HEK293T (cell line): ENCODE data around the gene DPH2.

Source experiments
- CTCF ChIA-PET: fragments of 350-600 bp; formaldehyde crosslinking; extraction: SDS; loops from one replicate; lab custom pipeline; 2021; ENCODE audit warnings: antibody characterized with exemption, inconsistent platforms; lab: Yijun Ruan, JAX
- POLR2A ChIA-PET: fragments of 350-600 bp; formaldehyde crosslinking; extraction: SDS; loops from one replicate; lab custom pipeline; 2020; ENCODE audit warnings: antibody characterized with exemption, inconsistent platforms; lab: Yijun Ruan, JAX
- DNase-seq: peaks from one replicate; pipeline ENCODE4 v3.0.0; 2012; ENCODE audit warnings: mixed read lengths; ENCODE audit errors: extremely low spot score
- ARNT ChIP-seq: fragments of 450-650 bp; IDR thresholded peaks from 2 replicates; pipeline ENCODE4 v1.6.1; 2017; ENCODE audit warnings: mild to moderate bottlenecking
- BHLHE40 ChIP-seq: fragments of 450-650 bp; IDR thresholded peaks from 2 replicates; pipeline ENCODE4 v1.6.1; 2016; ENCODE audit warnings: mild to moderate bottlenecking, moderate library complexity, borderline replicate concordance
- CTBP1 ChIP-seq: fragments of 450-650 bp; IDR thresholded peaks from 2 replicates; pipeline ENCODE4 v1.6.1; 2016; ENCODE audit warnings: borderline replicate concordance
- ELF4 ChIP-seq: fragments of 450-650 bp; IDR thresholded peaks from 2 replicates; pipeline ENCODE4 v1.6.1; 2017; ENCODE audit warnings: antibody characterized with exemption
- FOXA1 ChIP-seq: fragments of 450-650 bp; IDR thresholded peaks from 2 replicates; pipeline ENCODE4 v1.6.1; 2016; ENCODE audit warnings: mild to moderate bottlenecking
- FOXK2 ChIP-seq: fragments of 450-650 bp; IDR thresholded peaks from 2 replicates; pipeline ENCODE4 v1.6.1; 2016; ENCODE audit warnings: mild to moderate bottlenecking
- FOXM1 ChIP-seq: fragments of 450-650 bp; IDR thresholded peaks from 2 replicates; pipeline ENCODE4 v1.6.1; 2017; ENCODE audit warnings: mild to moderate bottlenecking, borderline replicate concordance
- HDGF ChIP-seq: fragments of 450-650 bp; IDR thresholded peaks from 2 replicates; pipeline ENCODE4 v1.6.1; 2017; ENCODE audit warnings: antibody characterized with exemption, borderline replicate concordance
- L3MBTL2 ChIP-seq: fragments of 450-650 bp; conservative IDR thresholded peaks from 2 replicates; pipeline ENCODE4 v1.6.1; 2016; ENCODE audit warnings: mild to moderate bottlenecking
- LEF1 ChIP-seq: fragments of 450-650 bp; IDR thresholded peaks from 2 replicates; pipeline ENCODE4 v1.6.1; 2017; ENCODE audit warnings: mild to moderate bottlenecking, borderline replicate concordance
- NFRKB ChIP-seq: fragments of 450-650 bp; IDR thresholded peaks from 2 replicates; pipeline ENCODE4 v1.6.1; 2016; ENCODE audit warnings: mild to moderate bottlenecking, moderate library complexity
- SP1 ChIP-seq: fragments of 450-650 bp; IDR thresholded peaks from 2 replicates; pipeline ENCODE4 v1.6.1; 2017
- SUZ12 ChIP-seq: fragments of 450-650 bp; IDR thresholded peaks from 2 replicates; pipeline ENCODE4 v1.6.1; 2016; ENCODE audit warnings: mild to moderate bottlenecking
- TARDBP ChIP-seq: fragments of 450-650 bp; IDR thresholded peaks from 2 replicates; pipeline ENCODE4 v1.6.1; 2016
- ZNF384 ChIP-seq: fragments of 450-650 bp; IDR thresholded peaks from 2 replicates; pipeline ENCODE4 v1.6.1; 2016
- TF ChIP-seq, protein P1 (sequence below): fragments of 450-650 bp; IDR thresholded peaks from 2 replicates; pipeline ENCODE4 v1.6.1; 2016

Gene DPH2

DNA sequence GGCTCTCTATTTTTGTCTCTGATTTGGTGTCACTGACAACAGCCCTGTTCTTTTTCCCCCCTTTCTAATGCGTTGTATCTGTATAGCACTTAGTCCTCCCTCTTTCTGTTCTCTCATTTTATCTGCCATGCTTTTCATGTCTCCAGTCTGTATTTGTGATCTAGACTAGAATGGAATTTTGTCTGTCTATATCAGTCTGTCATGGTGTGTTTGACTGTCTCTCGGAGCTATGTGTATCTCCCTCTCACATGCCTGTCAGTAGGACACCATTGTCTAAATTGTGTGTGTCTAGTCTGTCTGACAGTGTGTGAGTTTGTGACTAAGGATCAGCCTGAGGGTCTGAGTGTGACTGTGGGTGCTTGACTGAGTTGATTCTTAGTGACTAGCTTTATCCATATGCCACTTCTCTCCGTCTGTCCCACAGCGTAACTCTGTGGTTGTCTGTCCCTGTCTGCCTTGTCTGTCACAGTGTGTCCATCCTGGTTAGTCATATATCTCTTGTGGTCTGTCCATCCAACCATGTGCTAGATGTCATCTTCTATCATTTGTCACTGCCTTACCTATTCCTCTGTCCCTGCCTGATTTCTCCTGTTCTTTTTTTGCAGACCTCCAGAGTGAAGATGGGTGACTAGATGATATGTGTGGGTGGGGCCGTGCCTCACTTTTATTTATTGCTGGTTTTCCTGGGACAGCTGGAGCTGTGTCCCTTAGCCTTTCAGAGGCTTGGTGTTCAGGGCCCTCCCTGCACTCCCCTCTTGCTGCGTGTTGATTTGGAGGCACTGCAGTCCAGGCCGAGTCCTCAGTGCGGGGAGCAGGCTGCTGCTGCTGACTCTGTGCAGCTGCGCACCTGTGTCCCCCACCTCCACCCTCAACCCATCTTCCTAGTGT, 7.8 kb downstream of the DPH2 start:
- ChIA-PET POLR2A (interaction anchor here (0.9 to 2.2 kb wide), 5 partner anchors 12 to 71 kb away, joined by 3 to 7 read pairs (median 5); partner anchors contain the start of gene IPO13), CTCF (interaction anchor here (0.6 to 1.1 kb wide), 4 partner anchors 15 to 751 kb away, joined by 3 to 4 read pairs (median 3); no protein-coding TSS in a partner anchor)
- DNase-seq, result no peak
- no peak for TF ChIP-seq L3MBTL2
- no peak for TF ChIP-seq ZNF384
- TF ChIP-seq, protein P1, sequence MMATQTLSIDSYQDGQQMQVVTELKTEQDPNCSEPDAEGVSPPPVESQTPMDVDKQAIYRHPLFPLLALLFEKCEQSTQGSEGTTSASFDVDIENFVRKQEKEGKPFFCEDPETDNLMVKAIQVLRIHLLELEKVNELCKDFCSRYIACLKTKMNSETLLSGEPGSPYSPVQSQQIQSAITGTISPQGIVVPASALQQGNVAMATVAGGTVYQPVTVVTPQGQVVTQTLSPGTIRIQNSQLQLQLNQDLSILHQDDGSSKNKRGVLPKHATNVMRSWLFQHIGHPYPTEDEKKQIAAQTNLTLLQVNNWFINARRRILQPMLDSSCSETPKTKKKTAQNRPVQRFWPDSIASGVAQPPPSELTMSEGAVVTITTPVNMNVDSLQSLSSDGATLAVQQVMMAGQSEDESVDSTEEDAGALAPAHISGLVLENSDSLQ, result no peak
- TF ChIP-seq ELF4, result no peak
- TF ChIP-seq ARNT, result no peak
- TF ChIP-seq HDGF, result no peak

DNA sequence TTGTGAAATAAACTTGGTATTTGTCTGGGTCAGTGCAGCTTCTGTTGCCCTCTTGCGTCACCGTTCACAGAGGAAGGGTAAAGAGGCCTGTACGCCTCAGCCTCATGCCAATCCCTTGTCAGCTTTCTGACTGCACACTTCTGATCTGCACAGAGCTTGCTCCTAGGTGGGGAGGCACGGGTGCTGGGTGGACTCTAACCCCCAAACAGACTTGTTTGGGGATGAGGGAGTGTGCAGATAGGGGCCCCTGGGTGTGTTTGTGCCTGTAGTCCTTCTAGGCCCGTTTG, 8.4 kb downstream of the DPH2 start:
- CTCF ChIA-PET, result interaction anchor here (0.6 to 1.1 kb wide), 3 partner anchors 15 to 43 kb away, joined by 3 read pairs; no protein-coding TSS in a partner anchor
- TF ChIP-seq ARNT, result no peak
- TF ChIP-seq CTBP1, result no peak
- no peak for TF ChIP-seq LEF1
- TF ChIP-seq HDGF, result no peak
- TF ChIP-seq FOXA1, result no peak
- no peak for TF ChIP-seq ZNF384
- no peak for TF ChIP-seq SUZ12
- TF ChIP-seq L3MBTL2, result no peak
- POLR2A ChIA-PET, result interaction anchor here (0.9 to 2.2 kb wide), 5 partner anchors 11 to 71 kb away, joined by 3 to 7 read pairs (median 5); partner anchors contain the start of gene IPO13
- DNase-seq, result no peak

DNA sequence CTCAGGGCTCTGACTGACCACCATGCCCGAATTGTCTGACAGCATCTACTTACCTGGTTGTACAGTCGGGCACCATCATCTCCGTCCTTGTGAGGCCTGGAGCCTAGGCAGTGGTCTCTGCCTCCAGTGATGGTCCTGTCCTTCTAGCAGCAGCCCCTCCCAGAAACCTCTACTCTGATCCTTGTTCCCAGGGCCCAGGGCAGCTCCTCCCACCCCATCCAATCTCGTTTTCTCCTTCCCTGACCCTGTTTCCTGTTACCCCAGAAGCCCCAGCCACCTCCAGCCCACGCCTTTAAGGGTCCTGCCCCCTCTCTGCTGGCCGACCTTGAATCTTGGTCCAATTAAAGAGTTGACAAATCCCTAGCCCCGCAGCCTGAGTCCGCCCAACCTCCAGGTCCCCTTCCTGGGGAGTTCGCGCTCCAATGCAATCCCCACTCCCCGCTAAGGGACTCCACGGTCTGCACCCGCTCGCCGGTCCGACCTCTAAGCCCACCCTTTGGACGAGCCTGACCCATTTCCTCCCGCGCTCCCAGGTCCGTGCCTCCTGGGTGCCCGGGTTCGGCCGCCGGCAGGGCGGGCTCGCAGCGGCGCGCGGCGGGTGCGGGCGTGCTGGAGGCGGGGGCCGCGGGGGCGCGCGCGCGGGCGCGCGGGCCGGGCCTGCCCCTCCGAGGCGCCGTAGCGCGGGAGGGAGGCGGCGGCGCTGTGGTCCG, 8.9 kb downstream of the DPH2 start, which contains the start of gene B4GALT2:
Gene B4GALT2, plus strand, starts transcription at position 660 of the 710 bp plus-strand sequence. CDS start 1,951 bp downstream, outside the sequence.
- TF ChIP-seq L3MBTL2 (no peak), NFRKB (no peak), TARDBP (no peak), FOXK2 (no peak), ELF4 (no peak), CTBP1 (no peak), BHLHE40 (no peak), SP1 (no peak), FOXM1 (no peak), SUZ12 (no peak), ARNT (no peak), HDGF (no peak), LEF1 (no peak), FOXA1 (no peak), ZNF384 (no peak)
- TF ChIP-seq, protein P1, result no peak
- ChIA-PET CTCF (no interaction called here), POLR2A (interaction anchor here (0.9 to 2.2 kb wide), 5 partner anchors 11 to 70 kb away, joined by 3 to 7 read pairs (median 5); partner anchors contain the start of gene IPO13)
- peak; percentile 68 for DNase-seq

DNA sequence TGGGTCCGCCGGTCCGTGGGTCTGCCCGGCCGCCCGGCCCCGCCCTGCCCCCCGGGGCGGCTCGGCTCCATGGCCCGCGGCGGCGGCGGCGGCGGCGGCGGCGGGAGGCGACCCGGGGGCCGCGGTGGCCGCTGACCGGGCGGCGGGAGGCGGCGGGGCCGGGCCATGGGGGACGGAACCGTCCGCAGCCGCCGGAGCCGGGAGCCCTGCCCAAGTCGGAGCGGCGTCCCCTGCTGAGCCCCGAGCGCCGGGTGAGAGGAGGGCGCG, 9.4 kb downstream of the DPH2 start:
- ChIA-PET POLR2A (no interaction called here), CTCF (no interaction called here)
- no peak for TF ChIP-seq HDGF
- TF ChIP-seq CTBP1, result no peak
- TF ChIP-seq FOXA1, result no peak
- no peak for TF ChIP-seq ARNT
- TF ChIP-seq LEF1, result no peak
- TF ChIP-seq SUZ12, result no peak
- no peak for TF ChIP-seq BHLHE40
- no peak for TF ChIP-seq ELF4
- TF ChIP-seq ZNF384, result no peak
- no peak for TF ChIP-seq SP1
- no peak for TF ChIP-seq L3MBTL2
- no peak for TF ChIP-seq FOXK2
- TF ChIP-seq, protein P1, result no peak
- TF ChIP-seq TARDBP, result no peak
- no peak for TF ChIP-seq FOXM1
- TF ChIP-seq NFRKB, result no peak
- no peak for DNase-seq

DNA sequence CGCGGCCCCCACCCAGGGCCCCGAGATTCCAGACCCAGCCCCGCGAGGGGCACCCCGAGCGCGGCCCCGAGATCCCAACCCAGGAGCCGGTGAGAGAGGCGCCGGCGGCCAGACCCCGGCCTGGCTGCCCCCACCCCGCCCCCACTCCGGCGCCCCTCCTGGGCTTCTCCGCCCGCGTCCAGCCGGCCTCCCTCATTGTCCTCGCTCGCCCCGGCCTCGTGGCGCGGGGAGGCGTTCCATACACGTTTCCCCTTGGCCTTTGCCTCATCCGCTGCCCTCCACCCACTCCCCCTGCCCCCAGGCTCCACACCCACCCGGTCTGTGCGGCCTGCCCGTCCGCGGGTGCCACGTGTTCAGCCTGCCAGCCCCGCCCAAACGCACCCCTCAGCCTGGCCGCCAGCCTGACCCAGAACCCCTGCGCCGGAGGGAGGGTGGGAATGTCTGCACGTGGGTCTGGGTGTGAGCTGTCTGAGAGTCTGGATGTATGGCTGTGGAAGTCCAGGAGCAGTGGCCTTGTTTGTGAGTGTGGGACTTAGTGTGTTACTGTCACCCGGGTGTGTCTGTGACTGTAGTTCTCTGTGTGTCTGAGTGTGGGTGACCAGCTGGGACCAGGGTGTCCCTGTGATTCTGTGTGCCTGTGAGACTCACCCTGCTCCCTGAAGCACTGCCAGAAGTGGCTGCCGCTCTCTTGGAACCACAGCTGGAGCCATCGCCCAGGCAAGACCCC, 9.9 kb downstream of the DPH2 start:
- ChIA-PET POLR2A (no interaction called here), CTCF (no interaction called here)
- no peak for DNase-seq
- TF ChIP-seq, protein P1, result no peak
- TF ChIP-seq NFRKB, result no peak
- no peak for TF ChIP-seq BHLHE40
- no peak for TF ChIP-seq CTBP1
- no peak for TF ChIP-seq SP1
- peak; percentile 85 for TF ChIP-seq L3MBTL2
- TF ChIP-seq ELF4, result no peak
